ENCODE data around the gene QSOX1.
A peak's percentile ranks its signal among the peaks of the same experiment; 100 is the strongest.

The QSOX1 gene

GRCh38 chr1:180238675-180239074, 84.0 kb downstream of the QSOX1 start:
- no peak for DNase-seq (ENCODE audit: insufficient read length, low spot score)
- TF ChIP-seq CTCF (IDR thresholded peaks at IDR 0.05; ENCODE audit: insufficient read depth, missing control alignments) = no peak
- no peak for FAIRE-seq

- no peak for TF ChIP-seq CTCF (IDR thresholded peaks at IDR 0.05; ENCODE audit: insufficient read depth, missing control alignments)
- FAIRE-seq = no peak
- no peak for DNase-seq (ENCODE audit: insufficient read length, low spot score)
These were observed 84.8 kb downstream of the QSOX1 start for GRCh38 chr1:180239145-180240096.

- TF ChIP-seq CTCF (IDR thresholded peaks at IDR 0.05; ENCODE audit: insufficient read depth, missing control alignments) = no peak
- DNase-seq (ENCODE audit: insufficient read length, low spot score) (no peak), FAIRE-seq (peak; percentile 21)
These were observed 87.3 kb downstream of the QSOX1 start for GRCh38 chr1:180241716-180242544.

DNA sequence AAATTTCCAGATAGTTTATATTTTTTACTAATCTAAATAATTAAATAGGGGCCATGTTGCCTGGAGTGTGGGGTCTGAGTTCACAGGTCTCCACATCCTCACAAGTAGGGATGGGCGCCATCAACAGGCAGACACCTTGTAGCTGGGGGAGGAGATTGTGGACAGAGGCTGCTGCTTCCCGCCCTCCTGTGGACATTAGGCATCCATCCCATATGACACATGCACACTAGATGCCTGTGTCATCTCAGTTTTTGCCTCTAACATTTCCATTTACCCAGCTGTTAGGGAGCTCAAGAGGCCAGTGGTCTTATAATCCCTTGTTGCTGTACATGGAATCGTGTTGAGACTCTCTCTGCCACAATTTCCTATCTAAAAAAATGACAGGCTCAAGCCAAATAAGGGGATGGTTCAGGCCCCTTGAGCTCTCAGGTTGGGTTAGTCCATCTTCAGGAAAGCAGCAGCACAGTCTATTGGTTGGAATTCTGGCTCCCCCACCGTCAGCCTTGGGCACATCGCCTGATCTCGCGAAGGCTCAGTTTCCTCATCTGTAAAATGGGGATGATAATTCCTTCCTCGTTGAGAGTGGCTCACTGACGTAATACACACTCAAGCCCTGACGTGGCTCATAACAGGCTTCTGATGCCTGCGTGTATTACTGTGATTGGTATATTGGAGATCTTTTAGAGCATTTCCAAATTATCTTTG, 89.0 kb downstream of the QSOX1 start:
- no peak for DNase-seq (ENCODE audit: insufficient read length, low spot score)
- no peak for FAIRE-seq
- no peak for TF ChIP-seq CTCF (IDR thresholded peaks at IDR 0.05; ENCODE audit: insufficient read depth, missing control alignments)

GRCh38 chr1:180244840-180245239, 90.2 kb downstream of the QSOX1 start:
- FAIRE-seq (no peak), DNase-seq (ENCODE audit: insufficient read length, low spot score) (no peak)
- TF ChIP-seq CTCF (IDR thresholded peaks at IDR 0.05; ENCODE audit: insufficient read depth, missing control alignments) = no peak

- TF ChIP-seq CTCF (IDR thresholded peaks at IDR 0.05; ENCODE audit: insufficient read depth, missing control alignments) = no peak
- FAIRE-seq (no peak), DNase-seq (ENCODE audit: insufficient read length, low spot score) (no peak)
These were observed 91.9 kb downstream of the QSOX1 start for GRCh38 chr1:180246579-180246978.

Data from D721Med (cell line).